CD4-positive, alpha-beta T cell treated with Interleukin-10 for 1 hour (primary cell): ENCODE measurements around the gene FBXO21.
A peak's percentile ranks its signal among the peaks of the same experiment; 100 is the strongest.
"Not testable (repeated sequence)": the region's sequence is repeated elsewhere in the genome, so short reads cannot be mapped to it uniquely, and the experiment has no call there.

Source experiments
- DNase-seq: peaks from one replicate; pipeline ENCODE4 v3.0.0-alpha.2; 2020

The FBXO21 gene

DNA sequence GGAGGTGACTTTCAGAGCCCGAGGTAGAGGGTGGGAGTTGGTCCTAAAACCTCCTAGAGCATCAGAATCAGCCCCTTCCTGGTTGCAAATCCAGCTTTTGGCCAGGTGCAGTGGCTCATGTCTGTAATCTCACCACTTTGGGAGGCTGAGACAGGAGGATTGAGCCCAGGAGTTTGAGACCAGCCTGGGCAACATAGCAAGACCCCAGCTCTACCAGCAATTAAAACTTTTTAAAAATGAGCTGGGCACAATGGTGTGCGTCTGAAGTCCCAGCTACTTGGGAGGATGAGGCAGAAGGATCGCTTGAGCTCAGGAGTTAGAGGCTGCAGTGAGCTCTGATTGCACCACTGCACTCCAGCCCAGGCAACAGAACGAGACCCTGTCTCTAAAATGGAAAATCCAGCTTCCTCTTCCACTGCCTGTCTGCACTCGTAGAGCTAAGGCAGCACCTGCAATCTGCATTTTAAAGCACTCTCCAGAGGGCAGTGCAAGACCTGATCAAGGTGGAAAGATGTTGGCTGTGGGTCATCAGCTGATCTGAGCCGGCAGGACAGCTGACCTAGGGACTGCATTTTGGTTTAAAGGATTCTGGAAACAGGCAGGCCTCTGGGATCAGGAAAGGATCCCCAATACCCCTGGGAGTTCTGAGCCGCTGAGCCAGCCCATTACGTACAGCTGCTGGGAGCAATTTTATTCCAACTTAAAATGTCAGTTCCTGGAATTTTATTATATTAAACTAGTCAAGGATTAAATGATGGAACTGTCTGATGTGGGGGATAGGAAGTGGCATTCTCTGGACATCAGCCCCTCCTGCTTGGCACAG, 89.2 kb downstream of the FBXO21 start:
- DNase-seq: no peak

DNA sequence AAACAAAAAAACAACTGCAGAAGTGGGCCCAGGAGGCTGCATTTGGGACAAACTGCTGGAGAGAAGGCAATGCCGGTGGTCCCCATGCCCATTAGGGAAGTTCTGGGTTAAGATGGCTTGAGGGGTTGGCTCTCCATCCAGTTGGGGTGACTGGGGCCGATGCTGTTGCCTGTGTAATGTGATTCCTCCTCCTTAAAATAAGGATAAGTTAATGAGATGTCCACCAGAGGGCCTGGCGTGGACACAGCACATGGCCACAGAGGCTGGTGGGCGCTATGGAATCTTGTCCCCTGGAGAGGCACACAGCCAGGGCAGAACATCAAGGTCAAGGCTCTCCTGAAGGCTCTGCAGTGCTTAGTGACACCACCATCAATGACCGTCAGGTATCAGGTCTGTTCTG, 90.0 kb downstream of the FBXO21 start:
- no peak for DNase-seq

DNA sequence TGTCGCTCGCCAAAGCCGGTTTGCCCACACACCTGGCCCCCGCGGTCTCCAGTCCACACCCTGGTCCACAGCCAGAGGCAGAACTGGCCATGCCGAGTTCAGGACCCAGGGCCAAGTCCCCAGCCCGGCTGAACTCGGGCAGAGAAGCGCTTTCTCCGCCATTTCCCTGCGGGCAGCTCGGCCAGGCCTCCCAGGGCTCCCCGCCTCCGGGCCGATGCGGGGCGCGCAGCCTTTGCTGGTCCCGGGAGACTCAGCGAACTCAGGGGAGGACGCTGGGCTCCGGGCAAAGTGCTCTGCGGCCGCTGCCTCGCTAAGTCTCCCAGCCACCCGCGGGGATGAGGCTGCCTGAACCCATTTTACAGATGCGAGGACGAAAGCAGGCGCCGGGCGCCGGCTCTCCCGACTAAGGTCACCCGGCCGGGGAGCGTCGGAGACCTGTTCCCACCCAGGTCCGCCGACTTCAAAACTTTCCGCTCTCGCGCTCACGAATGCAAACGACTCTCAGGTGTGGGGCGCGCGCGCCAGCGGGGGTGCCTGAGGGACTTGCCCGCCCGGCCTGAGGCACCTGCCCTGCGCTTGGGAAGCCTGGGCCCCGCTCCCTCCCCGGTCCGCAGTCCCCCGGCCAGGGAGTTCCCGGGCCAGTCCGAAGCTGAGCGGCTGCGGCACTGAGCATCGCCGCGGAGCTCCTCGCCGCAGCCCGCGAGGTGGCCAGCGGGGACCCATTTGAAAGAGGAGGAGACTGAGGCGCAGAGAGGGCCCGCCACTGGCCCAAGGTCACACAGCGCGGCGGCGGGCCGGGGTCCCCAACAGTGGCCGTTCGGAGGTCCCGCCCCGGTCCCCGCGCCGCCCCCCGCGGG, 91.7 kb downstream of the FBXO21 start:
- DNase-seq: peak; percentile 31

DNA sequence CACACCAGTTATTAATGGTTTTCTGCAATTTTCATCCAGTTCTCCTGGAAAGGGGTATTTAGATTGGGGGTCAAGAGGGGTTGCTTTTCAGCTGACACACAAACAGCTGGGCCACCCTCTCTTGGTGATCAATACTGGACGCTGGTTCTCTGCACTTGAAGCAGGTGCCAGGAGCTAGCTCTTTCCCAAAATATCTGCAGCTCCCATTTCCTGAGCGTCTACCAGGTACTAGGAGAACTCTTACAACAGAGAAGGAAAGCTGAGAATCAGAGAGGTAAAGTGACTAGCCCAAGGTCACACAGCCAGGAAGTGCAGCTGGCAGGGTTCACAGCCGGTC, 92.3 kb downstream of the FBXO21 start:
- DNase-seq: no peak

DNA sequence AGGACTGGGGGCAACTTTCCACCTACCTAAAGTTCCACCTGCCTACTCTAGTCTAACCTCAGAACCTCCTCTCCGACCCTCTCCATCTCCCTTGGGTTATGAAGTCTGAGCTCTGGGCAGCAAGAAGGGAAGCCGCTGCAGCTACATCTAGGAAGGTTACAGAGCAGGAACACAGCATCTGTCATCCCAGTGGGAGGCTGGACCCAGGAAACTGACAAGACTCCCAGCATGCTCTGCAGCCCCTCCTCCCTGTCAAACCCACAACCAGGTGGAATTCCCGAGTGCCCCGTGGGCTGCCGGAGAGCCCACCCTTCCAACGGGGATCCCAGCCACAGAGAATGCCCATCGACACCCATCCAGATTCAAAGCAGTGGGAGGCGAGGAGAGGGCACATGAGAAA, 93.1 kb downstream of the FBXO21 start:
- no peak for DNase-seq

DNA sequence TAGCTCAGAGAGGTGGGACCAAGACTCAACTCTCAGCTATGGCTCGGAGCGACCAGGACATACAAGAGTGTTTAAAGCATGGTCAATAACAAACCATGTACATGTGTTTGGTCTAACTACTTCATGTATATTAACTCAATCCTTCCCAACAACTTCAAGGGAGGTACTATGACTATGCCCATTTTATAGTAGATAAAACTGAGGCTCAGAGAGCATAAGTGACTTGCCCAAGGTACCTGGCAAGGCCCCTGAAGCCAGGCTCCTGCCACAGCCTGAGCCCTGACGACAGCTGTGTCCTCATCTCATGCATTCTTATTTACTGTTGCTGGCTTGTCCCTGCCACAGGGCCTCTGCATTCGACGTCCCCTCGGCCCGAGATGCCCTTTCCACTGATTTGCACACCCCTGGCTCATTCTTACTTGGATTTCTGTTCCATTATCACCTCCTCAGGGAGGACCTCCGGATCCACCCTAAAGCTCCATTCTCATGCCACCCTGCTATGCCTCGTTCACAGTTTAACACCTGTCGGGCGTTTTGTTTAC, 93.7 kb downstream of the FBXO21 start:
- no peak for DNase-seq

DNA sequence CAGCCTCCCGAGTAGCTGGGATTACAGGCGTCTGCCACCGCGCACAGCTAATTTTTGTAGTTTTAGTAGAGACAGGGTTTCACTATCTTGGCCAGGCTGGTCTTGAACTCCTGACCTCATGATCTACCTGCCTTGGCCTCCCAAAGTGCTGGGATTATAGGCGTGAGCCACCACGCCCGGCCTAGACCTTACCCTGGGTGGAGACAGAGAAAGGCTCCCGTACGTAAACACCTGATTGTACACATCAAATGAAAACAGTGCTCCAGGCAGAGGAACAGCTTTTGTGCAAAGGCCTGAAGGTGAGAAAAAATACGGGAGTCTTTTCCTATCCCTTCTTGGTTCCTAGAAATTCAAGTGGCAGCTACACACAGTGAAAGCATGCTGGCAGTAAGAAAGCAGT, 95.1 kb downstream of the FBXO21 start:
- DNase-seq: not testable (repeated sequence)

DNA sequence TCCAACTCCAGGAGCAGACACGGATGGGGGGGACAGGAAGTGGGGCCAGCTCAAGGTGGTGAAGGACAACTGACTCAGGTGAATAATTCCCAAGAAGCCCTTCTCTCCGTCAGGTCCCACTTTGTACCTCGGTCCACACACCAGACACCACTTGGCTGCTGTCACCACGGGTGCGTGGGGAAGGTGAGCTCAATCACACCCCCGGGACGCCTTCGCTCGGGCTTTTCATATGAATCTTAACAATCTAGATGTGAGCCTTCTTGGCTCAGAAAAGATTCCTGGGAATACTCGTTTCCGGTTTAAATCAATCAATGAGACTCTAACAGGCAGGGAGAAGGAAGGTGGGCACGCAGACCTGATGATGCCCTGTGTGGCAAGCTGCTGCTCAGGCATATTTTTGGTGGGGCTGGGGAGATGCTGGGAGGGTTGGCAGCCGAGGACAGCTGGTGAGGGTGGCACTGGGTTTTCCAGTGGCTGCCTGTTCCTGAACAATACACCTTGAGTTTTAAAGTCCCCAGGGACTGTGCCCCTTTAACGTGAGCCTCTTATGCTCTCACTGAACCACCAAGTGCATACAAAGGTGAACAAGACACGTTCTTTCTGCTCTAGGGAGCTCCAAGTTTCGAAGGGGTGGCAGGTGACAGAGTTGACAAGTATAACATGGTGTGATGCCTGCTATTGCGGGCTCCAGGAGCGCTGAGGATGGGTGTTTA, 96.2 kb downstream of the FBXO21 start:
- DNase-seq: no peak

DNA sequence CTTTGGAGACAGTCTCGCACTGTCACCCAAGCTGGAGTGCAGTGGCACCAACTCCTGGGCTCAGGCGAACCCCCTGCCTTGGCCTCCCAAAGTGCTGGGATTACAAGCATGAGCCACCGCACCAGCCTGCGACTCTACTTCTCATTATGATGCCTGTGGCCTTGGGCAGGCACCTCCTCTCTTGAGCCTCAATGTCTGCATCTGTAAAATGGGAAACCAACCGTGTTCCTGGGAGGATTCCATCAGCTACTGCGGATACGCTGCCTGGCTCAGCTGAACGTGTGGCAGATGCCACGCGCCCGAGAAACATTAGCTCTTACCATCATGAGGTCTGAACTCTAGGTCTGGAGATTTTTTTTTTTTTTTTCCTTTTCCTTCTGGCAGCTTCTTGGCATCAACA, 96.8 kb downstream of the FBXO21 start:
- DNase-seq: no peak

DNA sequence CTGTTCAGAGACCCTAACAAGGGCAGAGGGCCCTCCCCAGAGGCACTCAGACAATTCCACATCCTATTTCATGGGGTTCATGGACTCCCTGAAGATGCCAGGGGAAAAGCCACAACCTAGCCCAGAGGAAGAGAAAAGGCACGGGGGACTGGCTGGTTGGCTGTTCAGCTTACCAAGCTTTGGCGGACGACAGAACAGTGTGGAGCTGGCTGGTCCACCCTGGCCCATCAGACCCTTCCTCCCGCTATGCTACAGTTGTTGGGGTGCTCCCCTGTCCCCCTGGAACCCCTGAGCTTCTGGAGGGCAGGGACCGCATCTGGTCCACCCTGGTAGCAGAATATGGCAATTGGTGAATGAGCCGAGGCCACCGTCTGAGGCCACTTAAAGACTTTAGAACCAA, 97.4 kb downstream of the FBXO21 start:
- no peak for DNase-seq

DNA sequence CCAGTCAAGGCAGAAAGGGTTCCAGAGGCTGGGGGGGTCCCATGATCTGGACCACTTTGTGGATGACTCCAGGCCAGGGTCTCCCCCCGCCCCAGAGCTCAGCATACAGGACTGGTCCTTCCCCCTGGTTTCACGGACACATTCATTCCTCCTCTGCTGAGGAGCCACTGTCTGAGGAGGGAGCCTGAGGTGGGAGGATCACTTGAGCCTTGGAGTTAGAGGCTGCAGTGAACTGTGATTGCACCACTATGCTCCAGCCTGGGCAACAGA, 97.8 kb downstream of the FBXO21 start:
- no peak for DNase-seq
